ENCODE results near the gene ANKRD34A.
A peak's percentile ranks its signal among the peaks of the same experiment; 100 is the strongest.

ANKRD34A gene

GRCh38 chr1:145990249-145990855, 26.0 kb upstream of the ANKRD34A start:
- no peak for DNase-seq

GRCh38 chr1:145988773-145989172, 24.4 kb upstream of the ANKRD34A start:
- no peak for DNase-seq

GRCh38 chr1:145987926-145988325, 23.6 kb upstream of the ANKRD34A start:
- DNase-seq = no peak

GRCh38 chr1:145986551-145986950, 22.2 kb upstream of the ANKRD34A start:
- DNase-seq = no peak

GRCh38 chr1:145985502-145986439, 21.4 kb upstream of the ANKRD34A start:
- DNase-seq = peak; percentile 14

- DNase-seq = no peak
Observed at GRCh38 chr1:145985129-145985501, 20.7 kb upstream of the ANKRD34A start.

- DNase-seq = peak; percentile 62
Observed at GRCh38 chr1:145983960-145984830, 19.8 kb upstream of the ANKRD34A start.

- no peak for DNase-seq
Observed at GRCh38 chr1:145983206-145983675, 18.9 kb upstream of the ANKRD34A start.

- DNase-seq = no peak
Observed at GRCh38 chr1:145982010-145982723, 17.8 kb upstream of the ANKRD34A start.

GRCh38 chr1:145980457-145980994, 16.2 kb upstream of the ANKRD34A start:
- DNase-seq = no peak

- DNase-seq = peak; percentile 38
Observed at GRCh38 chr1:145979746-145980456, 15.5 kb upstream of the ANKRD34A start.

GRCh38 chr1:145978854-145979745, 14.7 kb upstream of the ANKRD34A start:
- DNase-seq = peak; percentile 79

- DNase-seq = no peak
Observed at GRCh38 chr1:145978471-145978853, 14.1 kb upstream of the ANKRD34A start.

GRCh38 chr1:145977486-145978470, 13.4 kb upstream of the ANKRD34A start:
- DNase-seq = peak; percentile 85

GRCh38 chr1:145977016-145977415, 12.6 kb upstream of the ANKRD34A start:
- no peak for DNase-seq

GRCh38 chr1:145975216-145975615, 10.8 kb upstream of the ANKRD34A start:
- DNase-seq = no peak

GRCh38 chr1:145974721-145975120, 10.3 kb upstream of the ANKRD34A start:
- DNase-seq = no peak

GRCh38 chr1:145972580-145972979, 8.2 kb upstream of the ANKRD34A start:
- no peak for DNase-seq

- no peak for DNase-seq
Observed at GRCh38 chr1:145967288-145967687, 2.9 kb upstream of the ANKRD34A start.

Data from CD4-positive, alpha-beta T cell treated with Interleukin-6 for 4 hours (primary cell).